Panc1 (cell line): ENCODE measurements around the gene ATP10A. TPM values are rescaled to one million over a fixed set of nuclear protein-coding genes. Genes with fewer than 3 reads are reported as not detected.

Experiments
- ATAC-seq: fragments of 200-7000 bp; cut with Tn5 transposase; 2 replicates; pipeline ENCODE4 v1.9.1; 2020; ENCODE audit warnings: mild to moderate bottlenecking, moderate library complexity
- BruUV-seq: library from RNA; stranded (reverse); fragments of 400-500 nt; replicated peaks from 2 replicates; lab custom pipeline; 2021; lab: Mats Ljungman, UMichigan
- CTCF ChIA-PET: fragments of 300-600 bp; sonication (Branson Sonifier 250); formaldehyde crosslinking; loops from one replicate; lab custom pipeline; 2022; ENCODE audit warnings: antibody characterized with exemption; lab: Charles Lee
- POLR2A ChIA-PET: fragments of 300-600 bp; sonication (Branson Sonifier 250); formaldehyde crosslinking; loops from one replicate; lab custom pipeline; 2022; ENCODE audit warnings: antibody characterized with exemption; lab: Charles Lee
- DNase-seq: peaks from one replicate; pipeline ENCODE4 v3.0.0-alpha.2; 2010; ENCODE audit warnings: low read depth, low spot score
- H3K27ac ChIP-seq: 2 replicates; pipeline ENCODE4 v1.5.1; 2011; ENCODE audit warnings: mild to moderate bottlenecking, low read length, inconsistent platforms
- H3K27me3 ChIP-seq: fragments of 200-500 bp; sonication (Bioruptor generic); 2 replicates; pipeline ENCODE4 v1.6.0; 2014; ENCODE audit warnings: low read length, inconsistent platforms; ENCODE audit not compliant: control insufficient read depth, insufficient read depth
- H3K36me3 ChIP-seq: fragments of 200-500 bp; sonication (Bioruptor generic); 2 replicates; pipeline ENCODE4 v1.5.1; 2014; ENCODE audit warnings: inconsistent platforms, mild to moderate bottlenecking, low read length, moderate library complexity; ENCODE audit not compliant: control insufficient read depth, insufficient read depth
- H3K4me1 ChIP-seq: 2 replicates; pipeline ENCODE4 v1.5.1; 2011; ENCODE audit warnings: inconsistent platforms, mild to moderate bottlenecking, low read length, moderate library complexity; ENCODE audit not compliant: control insufficient read depth, insufficient read depth
- H3K4me3 ChIP-seq, 2 experiments: 2 replicates each; pipeline ENCODE4 v1.5.1; 2011 to 2012; ENCODE audit warnings: low read depth in 2 of 2, low read length in 2 of 2, mild to moderate bottlenecking in 2 of 2, inconsistent platforms in 1 of 2, moderate library complexity in 1 of 2
- H3K9me3 ChIP-seq: fragments of 200-500 bp; sonication (Bioruptor generic); 2 replicates; pipeline ENCODE4 v1.5.1; 2014; ENCODE audit warnings: low read depth, mild to moderate bottlenecking, inconsistent platforms, low read length, moderate library complexity; ENCODE audit not compliant: control insufficient read depth, insufficient read depth
- POLR2AphosphoS5 ChIP-seq: IDR thresholded peaks from 2 replicates; pipeline ENCODE4 v1.6.1; 2012; ENCODE audit warnings: mild to moderate bottlenecking, low read depth, low read length, moderate library complexity
- SIN3A ChIP-seq: IDR thresholded peaks from 2 replicates; pipeline ENCODE4 v1.6.1; 2012; ENCODE audit warnings: low read depth, mild to moderate bottlenecking, low read length, moderate library complexity, borderline replicate concordance; ENCODE audit not compliant: insufficient read depth
- TCF7L2 ChIP-seq: IDR thresholded peaks from 2 replicates; pipeline ENCODE4 v1.6.1; 2011; ENCODE audit warnings: mild to moderate bottlenecking, low read depth, low read length, inconsistent platforms
- in situ Hi-C: cut with HindIII; loops from 2 replicates; pipeline ENCODE4 v1.10.0; 2016; ENCODE audit warnings: low sequenced_read_pairs, low pct_unique_long_range_greater_than_20kb
- intact Hi-C: fragments of 100-400 bp; cut with micrococcal nuclease; formaldehyde crosslinking; loops from one replicate; pipeline ENCODE4 v1.10.0; 2022; ENCODE audit not compliant: unreplicated experiment
- total RNA-seq: library from RNA; stranded (reverse); gene quantifications from one replicate; pipeline ENCODE4 v1.2.1, GENCODE V29; 2021; ENCODE audit not compliant: unreplicated experiment
- TF ChIP-seq, protein P1 (sequence below), 2 experiments: IDR thresholded peaks; 2 replicates each; pipeline ENCODE4 v1.6.1; 2011 to 2012; ENCODE audit warnings: low read depth in 2 of 2, control low read depth in 1 of 2, low read length in 1 of 2, mild to moderate bottlenecking in 1 of 2, moderate library complexity in 1 of 2; ENCODE audit not compliant: insufficient read depth in 1 of 2
- TF ChIP-seq, protein P2 (sequence below): fragments of 450-650 bp; IDR thresholded peaks from 2 replicates; pipeline ENCODE4 v1.5.1; 2017; ENCODE audit warnings: mild to moderate bottlenecking

ATP10A gene
- total RNA-seq, 1 experiment from 2014 or later, result 0.31 TPM

DNA sequence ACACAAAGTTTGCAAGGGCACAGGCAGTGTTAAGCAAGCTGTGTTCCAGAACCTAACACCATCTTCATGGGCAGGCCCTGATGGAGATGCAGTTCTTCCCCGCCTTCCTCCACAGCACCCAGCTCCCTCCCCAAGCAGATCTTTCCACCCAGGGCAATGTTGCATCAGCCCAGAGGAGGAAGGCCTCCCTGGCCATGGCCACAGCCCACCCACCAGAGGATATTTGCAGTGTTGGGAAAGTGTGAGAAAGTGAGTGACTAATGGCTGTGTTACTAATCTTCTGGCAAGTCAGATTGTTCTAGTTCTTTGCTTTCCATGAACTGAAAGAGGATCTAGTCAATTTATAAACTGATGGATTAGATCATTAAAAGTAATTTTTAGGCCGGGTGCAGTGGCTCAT is 42.0 kb upstream of the ATP10A start:
- intact Hi-C loops (no loop called here), in situ Hi-C loops (no loop called here)
- H3K27ac ChIP-seq, result no peak overlapping the region
- H3K4me1 ChIP-seq, result no peaks in the 10 kb centered on the region; the same call in 1 of the 2 replicates
- TF ChIP-seq TCF7L2 (no peak), POLR2AphosphoS5 (no peak), SIN3A (no peak)
- TF ChIP-seq, protein P1, sequence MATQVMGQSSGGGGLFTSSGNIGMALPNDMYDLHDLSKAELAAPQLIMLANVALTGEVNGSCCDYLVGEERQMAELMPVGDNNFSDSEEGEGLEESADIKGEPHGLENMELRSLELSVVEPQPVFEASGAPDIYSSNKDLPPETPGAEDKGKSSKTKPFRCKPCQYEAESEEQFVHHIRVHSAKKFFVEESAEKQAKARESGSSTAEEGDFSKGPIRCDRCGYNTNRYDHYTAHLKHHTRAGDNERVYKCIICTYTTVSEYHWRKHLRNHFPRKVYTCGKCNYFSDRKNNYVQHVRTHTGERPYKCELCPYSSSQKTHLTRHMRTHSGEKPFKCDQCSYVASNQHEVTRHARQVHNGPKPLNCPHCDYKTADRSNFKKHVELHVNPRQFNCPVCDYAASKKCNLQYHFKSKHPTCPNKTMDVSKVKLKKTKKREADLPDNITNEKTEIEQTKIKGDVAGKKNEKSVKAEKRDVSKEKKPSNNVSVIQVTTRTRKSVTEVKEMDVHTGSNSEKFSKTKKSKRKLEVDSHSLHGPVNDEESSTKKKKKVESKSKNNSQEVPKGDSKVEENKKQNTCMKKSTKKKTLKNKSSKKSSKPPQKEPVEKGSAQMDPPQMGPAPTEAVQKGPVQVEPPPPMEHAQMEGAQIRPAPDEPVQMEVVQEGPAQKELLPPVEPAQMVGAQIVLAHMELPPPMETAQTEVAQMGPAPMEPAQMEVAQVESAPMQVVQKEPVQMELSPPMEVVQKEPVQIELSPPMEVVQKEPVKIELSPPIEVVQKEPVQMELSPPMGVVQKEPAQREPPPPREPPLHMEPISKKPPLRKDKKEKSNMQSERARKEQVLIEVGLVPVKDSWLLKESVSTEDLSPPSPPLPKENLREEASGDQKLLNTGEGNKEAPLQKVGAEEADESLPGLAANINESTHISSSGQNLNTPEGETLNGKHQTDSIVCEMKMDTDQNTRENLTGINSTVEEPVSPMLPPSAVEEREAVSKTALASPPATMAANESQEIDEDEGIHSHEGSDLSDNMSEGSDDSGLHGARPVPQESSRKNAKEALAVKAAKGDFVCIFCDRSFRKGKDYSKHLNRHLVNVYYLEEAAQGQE (IDR thresholded peaks at IDR 0.05; ENCODE audit: insufficient read depth in 1 of 2, low read depth in 2 of 2, low read length in 1 of 2), result no peak
- TF ChIP-seq, protein P2, sequence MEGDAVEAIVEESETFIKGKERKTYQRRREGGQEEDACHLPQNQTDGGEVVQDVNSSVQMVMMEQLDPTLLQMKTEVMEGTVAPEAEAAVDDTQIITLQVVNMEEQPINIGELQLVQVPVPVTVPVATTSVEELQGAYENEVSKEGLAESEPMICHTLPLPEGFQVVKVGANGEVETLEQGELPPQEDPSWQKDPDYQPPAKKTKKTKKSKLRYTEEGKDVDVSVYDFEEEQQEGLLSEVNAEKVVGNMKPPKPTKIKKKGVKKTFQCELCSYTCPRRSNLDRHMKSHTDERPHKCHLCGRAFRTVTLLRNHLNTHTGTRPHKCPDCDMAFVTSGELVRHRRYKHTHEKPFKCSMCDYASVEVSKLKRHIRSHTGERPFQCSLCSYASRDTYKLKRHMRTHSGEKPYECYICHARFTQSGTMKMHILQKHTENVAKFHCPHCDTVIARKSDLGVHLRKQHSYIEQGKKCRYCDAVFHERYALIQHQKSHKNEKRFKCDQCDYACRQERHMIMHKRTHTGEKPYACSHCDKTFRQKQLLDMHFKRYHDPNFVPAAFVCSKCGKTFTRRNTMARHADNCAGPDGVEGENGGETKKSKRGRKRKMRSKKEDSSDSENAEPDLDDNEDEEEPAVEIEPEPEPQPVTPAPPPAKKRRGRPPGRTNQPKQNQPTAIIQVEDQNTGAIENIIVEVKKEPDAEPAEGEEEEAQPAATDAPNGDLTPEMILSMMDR, result no peak
- H3K4me3 ChIP-seq, result no peak overlapping the region
- CTCF ChIA-PET, result no interaction called here
- BruUV-seq, result no TSS peak
- no peaks in the 10 kb centered on the region for H3K36me3 ChIP-seq
- no peaks in the 10 kb centered on the region for H3K9me3 ChIP-seq
- DNase-seq, result no peak
- ATAC-seq, result no peak
- no peaks in the 10 kb centered on the region for H3K27me3 ChIP-seq
- POLR2A ChIA-PET, result no interaction called here

DNA sequence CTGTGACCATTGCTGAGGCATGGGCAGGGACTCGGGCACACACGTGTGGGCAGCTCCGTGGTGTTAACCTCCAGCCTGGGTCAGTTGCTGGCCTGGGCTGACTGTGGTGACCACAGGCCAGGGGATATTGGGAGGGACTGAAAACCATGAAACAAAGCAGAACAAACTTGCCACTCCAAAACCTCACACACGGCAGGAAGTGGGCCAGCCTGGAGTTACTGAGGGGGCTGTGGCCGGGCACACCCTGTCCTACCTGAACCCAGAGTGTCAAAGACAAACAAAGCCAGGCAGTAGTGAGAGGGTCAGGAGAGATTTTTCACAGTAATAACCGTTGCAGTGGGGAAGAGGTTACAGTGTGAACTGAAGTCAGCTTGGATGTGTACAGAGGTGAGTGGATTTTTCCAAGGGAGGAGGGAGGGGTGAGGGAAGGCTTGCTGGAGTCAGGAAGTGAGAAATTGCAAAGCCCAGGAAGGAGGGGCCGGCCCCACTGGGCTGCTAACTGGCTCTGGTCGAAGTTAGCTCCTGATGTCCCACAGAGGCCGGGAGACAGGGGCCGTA is 40.0 kb upstream of the ATP10A start:
- H3K27me3 ChIP-seq, result no peaks in the 10 kb centered on the region
- H3K9me3 ChIP-seq, result no peaks in the 10 kb centered on the region
- no TSS peak for BruUV-seq
- TF ChIP-seq TCF7L2 (no peak), POLR2AphosphoS5 (no peak)
- ATAC-seq (no peak), DNase-seq (no peak)
- ChIA-PET CTCF (no interaction called here), POLR2A (no interaction called here)
- no peaks in the 10 kb centered on the region for H3K36me3 ChIP-seq
- in situ Hi-C loops (no loop called here), intact Hi-C loops (no loop called here)
- no peak overlapping the region for H3K4me3 ChIP-seq
- H3K27ac ChIP-seq, result no peak overlapping the region
- no peaks in the 10 kb centered on the region; the same call in 1 of the 2 replicates for H3K4me1 ChIP-seq
